Duodenal mucosa (tissue), 2 donors: ENCODE data around the gene CDK6.

ENCODE experiments used
- H3K27ac ChIP-seq: one replicate; pipeline ENCODE4 v1.7.0; 2013; ENCODE audit warnings: low read depth, low read length
- H3K27me3 ChIP-seq, 2 donors: one replicate each; pipeline ENCODE4 v1.7.0; 2013; ENCODE audit warnings: low read length in 2 of 2, control low read depth in 1 of 2; ENCODE audit not compliant: insufficient read depth in 2 of 2, control insufficient read depth in 1 of 2
- H3K36me3 ChIP-seq, 2 donors: one replicate each; pipeline ENCODE4 v1.7.0; 2013; ENCODE audit warnings: low read length in 2 of 2, control low read depth in 1 of 2; ENCODE audit not compliant: insufficient read depth in 2 of 2, control insufficient read depth in 1 of 2
- H3K4me1 ChIP-seq, 2 donors: one replicate each; pipeline ENCODE4 v1.7.0; 2013; ENCODE audit warnings: low read length in 2 of 2, control low read depth in 1 of 2; ENCODE audit not compliant: insufficient read depth in 2 of 2, control insufficient read depth in 1 of 2
- H3K4me3 ChIP-seq, 2 donors: one replicate each; pipeline ENCODE4 v1.7.0; 2013; ENCODE audit warnings: low read length in 2 of 2, low read depth in 1 of 2
- H3K9ac ChIP-seq, 2 donors: one replicate each; pipeline ENCODE4 v1.7.0; 2013; ENCODE audit warnings: low read length in 2 of 2, low read depth in 1 of 2
- H3K9me3 ChIP-seq, 2 donors: one replicate each; pipeline ENCODE4 v1.7.0; 2013; ENCODE audit warnings: low read length in 2 of 2, control low read depth in 1 of 2; ENCODE audit not compliant: control insufficient read depth in 1 of 2

The CDK6 gene

GRCh38 chr7:92813390-92814024 is 22.9 kb downstream of the CDK6 start:
- H3K27me3 ChIP-seq = no peaks in the 10 kb centered on the region
- no peak overlapping the region for H3K4me3 ChIP-seq
- no peaks in the 10 kb centered on the region for H3K36me3 ChIP-seq
- H3K9ac ChIP-seq = no peak overlapping the region
- peaks cover 0 to 8% of the 10 kb centered on the region in 2 donors for H3K9me3 ChIP-seq
- peaks cover 10 to 25% of the 10 kb centered on the region in 2 donors for H3K4me1 ChIP-seq
- no peak overlapping the region for H3K27ac ChIP-seq

- H3K36me3 ChIP-seq = no peaks in the 10 kb centered on the region
- H3K9ac ChIP-seq = no peak overlapping the region
- no peaks in the 10 kb centered on the region for H3K27me3 ChIP-seq
- peaks cover 10 to 25% of the 10 kb centered on the region in 2 donors for H3K4me1 ChIP-seq
- no peak overlapping the region for H3K27ac ChIP-seq
- H3K9me3 ChIP-seq = peaks cover 0 to 8% of the 10 kb centered on the region in 2 donors
- no peak overlapping the region for H3K4me3 ChIP-seq
Measured at GRCh38 chr7:92811158-92811557, 25.2 kb downstream of the CDK6 start.

- no peak overlapping the region for H3K9ac ChIP-seq
- peaks cover 10 to 25% of the 10 kb centered on the region in 2 donors for H3K4me1 ChIP-seq
- peak overlapping the region; percentile 21 to 40 for H3K4me3 ChIP-seq
- H3K27me3 ChIP-seq = no peaks in the 10 kb centered on the region
- no peaks in the 10 kb centered on the region for H3K36me3 ChIP-seq
- H3K9me3 ChIP-seq = no peaks in the 10 kb centered on the region
- H3K27ac ChIP-seq = no peak overlapping the region
Measured at GRCh38 chr7:92809760-92810573, 26.4 kb downstream of the CDK6 start.

- Histone ChIP-seq H3K27ac (no peak overlapping the region), H3K4me1 (peaks cover 10 to 25% of the 10 kb centered on the region in 2 donors)
Measured at GRCh38 chr7:92809397-92809759, 27.0 kb downstream of the CDK6 start.

GRCh38 chr7:92808635-92809034 is 27.7 kb downstream of the CDK6 start:
- Histone ChIP-seq H3K36me3 (no peaks in the 10 kb centered on the region), H3K27ac (no peak overlapping the region)

More at GRCh38 chr7:92809397-92809759, 27.0 kb downstream of the CDK6 start:
- Histone ChIP-seq H3K27me3 (no peaks in the 10 kb centered on the region), H3K4me3 (peak overlapping the region; percentile 19 to 40), H3K9me3 (no peaks in the 10 kb centered on the region), H3K36me3 (no peaks in the 10 kb centered on the region), H3K9ac (no peak overlapping the region)

GRCh38 chr7:92808006-92808405 is 28.4 kb downstream of the CDK6 start:
- H3K27me3 ChIP-seq = no peaks in the 10 kb centered on the region
- H3K9ac ChIP-seq = no peak overlapping the region
- H3K9me3 ChIP-seq = no peaks in the 10 kb centered on the region
- no peak overlapping the region for H3K27ac ChIP-seq
- H3K4me1 ChIP-seq = peaks cover 10 to 15% of the 10 kb centered on the region in 2 donors
- no peak overlapping the region for H3K4me3 ChIP-seq
- H3K36me3 ChIP-seq = no peaks in the 10 kb centered on the region

More at GRCh38 chr7:92808635-92809034, 27.7 kb downstream of the CDK6 start:
- H3K9ac ChIP-seq = no peak overlapping the region
- H3K27me3 ChIP-seq = no peaks in the 10 kb centered on the region
- no peak overlapping the region for H3K4me3 ChIP-seq
- peaks cover 10 to 18% of the 10 kb centered on the region in 2 donors for H3K4me1 ChIP-seq
- no peaks in the 10 kb centered on the region for H3K9me3 ChIP-seq

GRCh38 chr7:92806496-92806895 is 29.9 kb downstream of the CDK6 start:
- no peak overlapping the region for H3K4me3 ChIP-seq
- H3K27me3 ChIP-seq = no peaks in the 10 kb centered on the region
- H3K4me1 ChIP-seq = peaks cover 14 to 15% of the 10 kb centered on the region in 2 donors

GRCh38 chr7:92802406-92802805 is 34.0 kb downstream of the CDK6 start:
- Histone ChIP-seq H3K4me1 (peaks cover 8 to 22% of the 10 kb centered on the region in 2 donors), H3K27ac (no peak overlapping the region), H3K9ac (no peak overlapping the region), H3K27me3 (no peaks in the 10 kb centered on the region), H3K9me3 (no peaks in the 10 kb centered on the region), H3K36me3 (no peaks in the 10 kb centered on the region), H3K4me3 (no peak overlapping the region)

More at GRCh38 chr7:92806496-92806895, 29.9 kb downstream of the CDK6 start:
- H3K9ac ChIP-seq = no peak overlapping the region
- no peak overlapping the region for H3K27ac ChIP-seq
- H3K9me3 ChIP-seq = no peaks in the 10 kb centered on the region
- H3K36me3 ChIP-seq = no peaks in the 10 kb centered on the region

GRCh38 chr7:92799446-92800211 is 36.7 kb downstream of the CDK6 start:
- peaks cover 8 to 22% of the 10 kb centered on the region in 2 donors for H3K4me1 ChIP-seq
- H3K9me3 ChIP-seq = no peaks in the 10 kb centered on the region
- no peaks in the 10 kb centered on the region for H3K27me3 ChIP-seq

More at GRCh38 chr7:92799446-92800211, 36.7 kb downstream of the CDK6 start:
- Histone ChIP-seq H3K9ac (no peak overlapping the region), H3K36me3 (no peaks in the 10 kb centered on the region), H3K4me3 (no peak overlapping the region), H3K27ac (no peak overlapping the region)
